WTC11 (cell line): ENCODE results near the gene FBXW2.
A peak's percentile ranks its signal among the peaks of the same experiment; 100 is the strongest.

Source experiments
- ATF2 ChIP-seq: sonication (generic); formaldehyde crosslinking; IDR thresholded peaks from 2 replicates; pipeline ENCODE4 v1.8.1; 2022; ENCODE audit warnings: low read depth, missing genetic modification reagents, borderline replicate concordance
- CTCF ChIP-seq: fragments of 200-600 bp; IDR thresholded peaks from 2 replicates; pipeline ENCODE4 v1.8.0; 2022; ENCODE audit warnings: antibody characterized with exemption
- IRF2 ChIP-seq: sonication (generic); formaldehyde crosslinking; IDR thresholded peaks from 2 replicates; pipeline ENCODE4 v1.8.0; 2022; ENCODE audit warnings: low read depth, missing genetic modification reagents, borderline replicate concordance
- TP53 ChIP-seq: sonication (generic); formaldehyde crosslinking; IDR thresholded peaks from 2 replicates; pipeline ENCODE4 v1.8.1; 2023; ENCODE audit warnings: mild to moderate bottlenecking, missing genetic modification reagents
- USF2 ChIP-seq: sonication (generic); formaldehyde crosslinking; IDR thresholded peaks from 2 replicates; pipeline ENCODE4 v1.8.1; 2023; ENCODE audit warnings: mild to moderate bottlenecking, missing genetic modification reagents, moderate library complexity
- ZNF232 ChIP-seq: sonication (generic); formaldehyde crosslinking; IDR thresholded peaks from 2 replicates; pipeline ENCODE4 v1.8.0; 2022; ENCODE audit warnings: mild to moderate bottlenecking, missing genetic modification reagents
- TF ChIP-seq, protein P1 (sequence below): sonication (generic); formaldehyde crosslinking; IDR thresholded peaks from 2 replicates; pipeline ENCODE4 v1.8.0; 2022; ENCODE audit warnings: mild to moderate bottlenecking, missing genetic modification reagents
- TF ChIP-seq, protein P2 (sequence below): sonication (generic); formaldehyde crosslinking; IDR thresholded peaks from 2 replicates; pipeline ENCODE4 v1.8.1; 2023; ENCODE audit warnings: mild to moderate bottlenecking, missing genetic modification reagents

DNA sequence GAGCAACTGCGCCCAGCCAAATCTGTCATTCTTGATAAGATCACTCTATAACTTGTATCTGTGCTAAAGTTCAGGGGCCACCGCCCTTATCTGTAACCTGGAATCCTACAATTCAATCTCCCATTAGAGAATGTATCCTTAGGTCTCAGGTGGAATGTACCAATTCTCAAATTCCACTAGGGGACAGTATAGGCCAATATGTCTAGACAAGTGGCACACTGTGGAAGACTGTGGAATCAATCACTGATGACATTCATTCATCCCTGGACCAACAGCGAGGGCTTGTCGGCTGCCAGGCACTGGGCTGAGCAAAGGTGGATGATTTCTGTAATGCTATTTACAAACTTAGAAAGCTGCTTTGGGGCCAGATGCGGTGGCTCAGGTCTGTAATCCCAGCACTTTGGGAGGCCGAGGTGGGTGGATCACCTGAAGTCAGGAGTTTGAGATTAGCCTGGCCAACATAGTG, 50.2 kb downstream of the FBXW2 start:
- TF ChIP-seq, protein P1, sequence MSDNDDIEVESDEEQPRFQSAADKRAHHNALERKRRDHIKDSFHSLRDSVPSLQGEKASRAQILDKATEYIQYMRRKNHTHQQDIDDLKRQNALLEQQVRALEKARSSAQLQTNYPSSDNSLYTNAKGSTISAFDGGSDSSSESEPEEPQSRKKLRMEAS: no peak
- TF ChIP-seq CTCF (peak; percentile 44), ZNF232 (CRISPR knock-in tag) (no peak), TP53 (no peak), USF2 (CRISPR knock-in tag) (no peak), IRF2 (CRISPR knock-in tag) (no peak), ATF2 (CRISPR knock-in tag) (no peak)
- TF ChIP-seq, protein P2, sequence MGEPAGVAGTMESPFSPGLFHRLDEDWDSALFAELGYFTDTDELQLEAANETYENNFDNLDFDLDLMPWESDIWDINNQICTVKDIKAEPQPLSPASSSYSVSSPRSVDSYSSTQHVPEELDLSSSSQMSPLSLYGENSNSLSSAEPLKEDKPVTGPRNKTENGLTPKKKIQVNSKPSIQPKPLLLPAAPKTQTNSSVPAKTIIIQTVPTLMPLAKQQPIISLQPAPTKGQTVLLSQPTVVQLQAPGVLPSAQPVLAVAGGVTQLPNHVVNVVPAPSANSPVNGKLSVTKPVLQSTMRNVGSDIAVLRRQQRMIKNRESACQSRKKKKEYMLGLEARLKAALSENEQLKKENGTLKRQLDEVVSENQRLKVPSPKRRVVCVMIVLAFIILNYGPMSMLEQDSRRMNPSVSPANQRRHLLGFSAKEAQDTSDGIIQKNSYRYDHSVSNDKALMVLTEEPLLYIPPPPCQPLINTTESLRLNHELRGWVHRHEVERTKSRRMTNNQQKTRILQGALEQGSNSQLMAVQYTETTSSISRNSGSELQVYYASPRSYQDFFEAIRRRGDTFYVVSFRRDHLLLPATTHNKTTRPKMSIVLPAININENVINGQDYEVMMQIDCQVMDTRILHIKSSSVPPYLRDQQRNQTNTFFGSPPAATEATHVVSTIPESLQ (CRISPR knock-in tag): no peak
